H1 (cell line): ENCODE results near the gene ZNF462. TPM values are rescaled to one million over a fixed set of nuclear protein-coding genes. Genes with fewer than 3 reads are reported as not detected.

Source experiments
- CTCF ChIA-PET: fragments of 300-600 bp; sonication (Branson Sonifier 250); formaldehyde crosslinking; loops from one replicate; lab custom pipeline; 2021; ENCODE audit not compliant: partially characterized antibody; lab: Charles Lee
- POLR2A ChIA-PET: fragments of 300-600 bp; sonication (Branson Sonifier 250); formaldehyde crosslinking; loops from one replicate; lab custom pipeline; 2021; ENCODE audit warnings: inconsistent platforms; ENCODE audit not compliant: partially characterized antibody; lab: Charles Lee
- DNase-seq, 2 experiments: peaks; one replicate each; pipeline versions ENCODE4 v3.0.0 to v3.0.0-alpha.2; 2010 to 2022; ENCODE audit warnings: low spot score in 2 of 2, low read depth in 1 of 2, mixed read lengths in 1 of 2
- FAIRE-seq: peaks from 2 replicates; lab custom pipeline; 2011; peaks lifted over from hg19 to GRCh38; lab: Jason Lieb, UNC
- H2AFZ ChIP-seq: 2 replicates; pipeline ENCODE4 v1.8.1; 2012; ENCODE audit warnings: low read length, inconsistent platforms
- H2AK5ac ChIP-seq: 2 replicates; pipeline ENCODE4 v1.6.1; 2013; ENCODE audit warnings: low read depth, low read length
- H2BK120ac ChIP-seq: replicated peaks from 2 replicates; pipeline ENCODE3; 2013; ENCODE audit warnings: low read depth, low read length, inconsistent platforms
- H2BK12ac ChIP-seq: 2 replicates; pipeline ENCODE4 v1.6.1; 2013; ENCODE audit warnings: low read depth, low read length
- H2BK15ac ChIP-seq: 2 replicates; pipeline ENCODE4 v1.6.1; 2013; ENCODE audit warnings: low read length
- H2BK20ac ChIP-seq: 2 replicates; pipeline ENCODE4 v1.6.1; 2013; ENCODE audit warnings: low read length
- H2BK5ac ChIP-seq: 2 replicates; pipeline ENCODE4 v1.6.1; 2013; ENCODE audit warnings: low read depth, low read length
- H3K14ac ChIP-seq: 2 replicates; pipeline ENCODE4 v1.6.1; 2013; ENCODE audit warnings: inconsistent platforms; ENCODE audit not compliant: insufficient read length
- H3K18ac ChIP-seq: 2 replicates; pipeline ENCODE4 v1.6.1; 2013; ENCODE audit warnings: low read length; ENCODE audit errors: extremely low read depth
- H3K23ac ChIP-seq: 2 replicates; pipeline ENCODE4 v1.6.1; 2013; ENCODE audit warnings: inconsistent platforms; ENCODE audit not compliant: insufficient read length
- H3K23me2 ChIP-seq: 2 replicates; pipeline ENCODE4 v1.6.1; 2013; ENCODE audit warnings: low read depth, low read length
- H3K27ac ChIP-seq: 2 replicates; pipeline ENCODE4 v1.6.1; 2011; ENCODE audit warnings: low read depth, low read length, inconsistent platforms
- H3K27me3 ChIP-seq, 4 experiments: replicated peaks in 1 of 4; 1 replicate in 1 of 4; 2 replicates in 3 of 4; pipeline versions ENCODE4 v1.6.1 to v1.8.1; 2011 to 2013; ENCODE audit warnings: low read length in 3 of 4, mild to moderate bottlenecking in 3 of 4, inconsistent platforms in 2 of 4, mixed read lengths in 2 of 4, moderate library complexity in 1 of 4; ENCODE audit not compliant: control insufficient read depth in 3 of 4, insufficient read depth in 3 of 4; ENCODE audit errors: extremely low read depth in 1 of 4
- H3K36me3 ChIP-seq, 4 experiments: 2 replicates each; pipeline versions ENCODE4 v1.6.1 to v1.8.1; 2011 to 2013; ENCODE audit warnings: mild to moderate bottlenecking in 4 of 4, low read length in 3 of 4, moderate library complexity in 2 of 4, control low read depth in 1 of 4, inconsistent platforms in 1 of 4; ENCODE audit not compliant: insufficient read depth in 4 of 4, control insufficient read depth in 2 of 4
- H3K4ac ChIP-seq: replicated peaks from 2 replicates; pipeline ENCODE3; 2013; ENCODE audit warnings: low read length, low read depth, mixed read lengths, inconsistent platforms; ENCODE audit not compliant: insufficient read length
- H3K4me1 ChIP-seq, 4 experiments: replicated peaks in 1 of 4; 1 replicate in 1 of 4; 2 replicates in 3 of 4; pipeline versions ENCODE4 v1.6.1 to v1.8.1; 2011 to 2013; ENCODE audit warnings: low read length in 3 of 4, inconsistent platforms in 2 of 4, mixed read lengths in 1 of 4; ENCODE audit not compliant: insufficient read depth in 4 of 4, control insufficient read depth in 3 of 4
- H3K4me2 ChIP-seq, 2 experiments: 2 replicates each; pipeline versions ENCODE4 v1.6.1 to v1.8.1; 2011 to 2013; ENCODE audit warnings: low read depth in 2 of 2, low read length in 2 of 2, control low read depth in 1 of 2, inconsistent platforms in 1 of 2, mild to moderate bottlenecking in 1 of 2; ENCODE audit not compliant: insufficient read depth in 1 of 2
- H3K4me3 ChIP-seq, 4 experiments: fragments of 200-600, 300-600 bp in 1 of 4; sonication (generic), shearing (Covaris generic), sonication (Bioruptor Twin) in 1 of 4; 2 replicates each; pipeline versions ENCODE4 v1.5.1 to v1.8.1; 2011 to 2016; ENCODE audit warnings: low read length in 4 of 4, low read depth in 3 of 4, control low read depth in 2 of 4, inconsistent platforms in 2 of 4, mild to moderate bottlenecking in 2 of 4, mixed read lengths in 1 of 4, moderate library complexity in 1 of 4; ENCODE audit not compliant: insufficient read depth in 2 of 4; ENCODE audit errors: extremely low read depth in 1 of 4
- H3K56ac ChIP-seq: replicated peaks from 2 replicates; pipeline ENCODE3; 2013; ENCODE audit warnings: low read depth, mild to moderate bottlenecking, mixed read lengths, low read length, inconsistent platforms; ENCODE audit not compliant: insufficient read length
- H3K79me1 ChIP-seq: 2 replicates; pipeline ENCODE4 v1.6.1; 2013; ENCODE audit warnings: low read depth, low read length, control low read depth
- H3K79me2 ChIP-seq, 2 experiments: 2 replicates each; pipeline versions ENCODE4 v1.6.1 to v1.8.1; 2012 to 2013; ENCODE audit warnings: low read length in 2 of 2, mild to moderate bottlenecking in 2 of 2, inconsistent platforms in 1 of 2; ENCODE audit not compliant: insufficient read depth in 2 of 2, control insufficient read depth in 1 of 2
- H3K9ac ChIP-seq, 4 experiments: replicated peaks in 1 of 4; 1 replicate in 1 of 4; 2 replicates in 3 of 4; pipeline versions ENCODE4 v1.6.1 to v1.8.1; 2011 to 2013; ENCODE audit warnings: low read depth in 3 of 4, low read length in 3 of 4, control low read depth in 2 of 4, mild to moderate bottlenecking in 2 of 4, moderate library complexity in 2 of 4, inconsistent platforms in 1 of 4; ENCODE audit errors: extremely low read depth in 1 of 4
- H3K9me3 ChIP-seq, 2 experiments: 2 replicates each; pipeline versions ENCODE4 v1.6.1 to v1.8.1; 2012 to 2013; ENCODE audit warnings: mild to moderate bottlenecking in 2 of 2, moderate library complexity in 2 of 2, control low read depth in 1 of 2, inconsistent platforms in 1 of 2, low read depth in 1 of 2, low read length in 1 of 2, mixed read lengths in 1 of 2; ENCODE audit not compliant: insufficient read depth in 2 of 2
- H4K20me1 ChIP-seq, 2 experiments: replicated peaks in 1 of 2; 2 replicates each; pipeline versions ENCODE3 to v1.8.1; 2011 to 2013; ENCODE audit warnings: inconsistent platforms in 2 of 2, low read length in 2 of 2, mild to moderate bottlenecking in 1 of 2; ENCODE audit not compliant: insufficient read depth in 2 of 2, control insufficient read depth in 1 of 2
- H4K5ac ChIP-seq: 2 replicates; pipeline ENCODE4 v1.6.1; 2013; ENCODE audit warnings: low read length, low read depth, mixed read lengths, inconsistent platforms; ENCODE audit not compliant: insufficient read length
- H4K8ac ChIP-seq: 2 replicates; pipeline ENCODE4 v1.8.0; 2013; ENCODE audit warnings: mild to moderate bottlenecking, moderate library complexity, low read length, inconsistent platforms; ENCODE audit not compliant: insufficient read depth; ENCODE audit errors: extremely low read depth
- H4K91ac ChIP-seq: replicated peaks from 2 replicates; pipeline ENCODE3; 2013; ENCODE audit warnings: low read length, mixed read lengths, inconsistent platforms; ENCODE audit not compliant: insufficient read length
- ASH2L ChIP-seq: fragments of 200-600, 300-600 bp; sonication (generic); IDR thresholded peaks from one replicate; pipeline ENCODE4 v1.7.1; 2017; ENCODE audit warnings: low read length
- CHD1 ChIP-seq: IDR thresholded peaks from 2 replicates; pipeline ENCODE4 v1.6.1; 2012; ENCODE audit warnings: low read depth, low read length, improper control_type of control experiment
- KDM4A ChIP-seq: IDR thresholded peaks from one replicate; pipeline ENCODE4 v1.7.1; 2012; ENCODE audit warnings: low read depth, mild to moderate bottlenecking, moderate library complexity, low read length, inconsistent platforms; ENCODE audit not compliant: severe bottlenecking
- POU5F1 ChIP-seq: IDR thresholded peaks from 2 replicates; pipeline ENCODE4 v1.6.1; 2011; ENCODE audit warnings: low read depth, mild to moderate bottlenecking, low read length, moderate library complexity
- SIN3A ChIP-seq, 2 experiments: IDR thresholded peaks in 1 of 2; conservative IDR thresholded peaks in 1 of 2; 2 replicates each; pipeline ENCODE4 v1.6.1; 2011 to 2012; ENCODE audit warnings: low read length in 2 of 2, improper control_type of control experiment in 1 of 2, low read depth in 1 of 2, mild to moderate bottlenecking in 1 of 2
- YY1 ChIP-seq: IDR thresholded peaks from 2 replicates; pipeline ENCODE4 v1.6.1; 2011; ENCODE audit warnings: low read depth, mild to moderate bottlenecking, low read length
- WGBS, 2 experiments: shearing (Covaris generic) in 1 of 2; methylation state at CpG; one replicate each; pipeline versions ENCODE4 v1.1.6 to v1.1.7; 2013 to 2015; ENCODE audit warnings: low lambda C conversion rate in 2 of 2, mixed read lengths in 2 of 2, inconsistent platforms in 1 of 2, low coverage in 1 of 2, missing lambda C conversion rate in 1 of 2; ENCODE audit not compliant: insufficient replicate concordance in 2 of 2, insufficient coverage in 1 of 2, insufficient read length in 1 of 2; ENCODE audit errors: extremely low coverage in 1 of 2, missing lambda C conversion rate in 1 of 2; 5-methylcytosine and 5-hydroxymethylcytosine counted together
- polyA plus RNA-seq, 7 experiments: library from polyadenylated mRNA; depleted of rRNA in 3 of 7; stranded (reverse) in 5 of 7; unstranded in 2 of 7; fragments of >200 nt in 5 of 7; fragments of 200-250 nt in 2 of 7; gene quantifications; 1 replicate in 5 of 7; 2 replicates in 1 of 7; 4 replicates in 1 of 7; pipeline versions ENCODE4 v1.2.1 to v1.2.3, GENCODE V29; 2011 to 2013; ENCODE audit warnings: missing spikeins in 2 of 7, mixed read lengths in 2 of 7
- total RNA-seq: library from RNA; stranded (reverse); fragmentation: NEBNext Ultra II Directional; extraction: Animal tissue kit (Norgen Biotek cat#: 25700); gene quantifications from 2 replicates; pipeline ENCODE4 v1.2.1, GENCODE V29; 2021

Gene ZNF462
- total and polyA plus RNA-seq, 2 of the 8 experiments (the other 6 are each of a cell fraction or from before 2014, with no cell fraction given) = 30.0 to 163 TPM

GRCh38 chr9:106874031-106874430 lies 11.1 kb downstream of the ZNF462 start:
- H3K9ac ChIP-seq = no peak overlapping the region
- no peak overlapping the region for H2BK20ac ChIP-seq
- H2AK5ac ChIP-seq = no peak overlapping the region
- no peak overlapping the region for H4K8ac ChIP-seq
- no peak overlapping the region for H3K4me3 ChIP-seq
- H3K79me1 ChIP-seq = peaks cover 8% of the 10 kb centered on the region; the same call in 1 of the 2 replicates
- no peak overlapping the region for H2BK12ac ChIP-seq
- no peaks in the 10 kb centered on the region for H3K27me3 ChIP-seq
- H3K36me3 ChIP-seq = peaks cover 0 to 5% (median 0%) of the 10 kb centered on the region in 4 experiments; a peak in 1 of 8 replicates
- no peak overlapping the region for H4K91ac ChIP-seq
- H2BK15ac ChIP-seq = no peak overlapping the region
- no peak overlapping the region for H3K56ac ChIP-seq
- peaks cover 18 to 47% (median 24%) of the 10 kb centered on the region in 4 experiments for H3K4me1 ChIP-seq
- POLR2A ChIA-PET = interaction anchor here (1.2 to 5.7 kb wide), 3 partner anchors 11 to 21 kb away, joined by 3 to 40 read pairs (median 6); partner anchors contain the start of gene ZNF462
- no peak overlapping the region for H3K4ac ChIP-seq
- FAIRE-seq = no peak
- DNase-seq = no peak
- no peak overlapping the region for H3K23ac ChIP-seq
- H3K79me2 ChIP-seq = peaks cover 58 to 100% of the 10 kb centered on the region in 2 experiments
- no peak overlapping the region for H3K18ac ChIP-seq
- no peaks in the 10 kb centered on the region for H3K9me3 ChIP-seq
- TF ChIP-seq SIN3A (conservative IDR thresholded peaks at IDR 0.05 in 1 of 2, IDR thresholded peaks at IDR 0.05 in 1 of 2; ENCODE audit: low read depth in 1 of 2, low read length in 2 of 2) (no peak), YY1 (no peak), CHD1 (no peak), ASH2L (no peak), KDM4A (no peak), POU5F1 (no peak)
- H3K4me2 ChIP-seq = no peak overlapping the region
- H4K20me1 ChIP-seq = peaks cover 20 to 25% of the 10 kb centered on the region in 2 experiments
- no peak overlapping the region for H2BK120ac ChIP-seq
- H3K23me2 ChIP-seq = peaks cover 5% of the 10 kb centered on the region; the same call in 1 of the 2 replicates
- H3K27ac ChIP-seq = no peak overlapping the region
- no peak overlapping the region for H2BK5ac ChIP-seq
- H3K14ac ChIP-seq = no peak overlapping the region
- 85% methylated on average over 3 of the region's 3 CpGs; no CpG with 5 or more reads in 1 of the 2 experiments for WGBS, 2 experiments
- CTCF ChIA-PET = interaction anchor here (0.8 kb wide), 1 partner anchor 47 kb away, joined by 3 read pairs; no protein-coding TSS in a partner anchor
- H2AFZ ChIP-seq = no peak overlapping the region
- H4K5ac ChIP-seq = no peak overlapping the region
